ENCODE measurements around the gene TMEM174.

GRCh38 chr5:73126957-73127356 is 46.0 kb upstream of the TMEM174 start:
- no peak for TF ChIP-seq POLR2A (IDR thresholded peaks at IDR 0.05)
- no peak for TF ChIP-seq CTCF (IDR thresholded peaks at IDR 0.05)
- no peak for TF ChIP-seq POLR2AphosphoS5 (IDR thresholded peaks at IDR 0.05; ENCODE audit: insufficient read depth in 1 of 2, low read depth in 1 of 2)

Measured in vagina (tissue), 2 donors.